Placental epithelial cell (primary cell): ENCODE measurements around the gene AGPAT4. TPM values are rescaled to one million over a fixed set of nuclear protein-coding genes. Genes with fewer than 3 reads are reported as not detected.

Experiments
- total RNA-seq: library from RNA; depleted of rRNA; stranded (reverse); fragments of >200 nt; gene quantifications from 2 replicates; pipeline ENCODE4 v1.2.3, GENCODE V29; 2012

The AGPAT4 gene
- total RNA-seq, result 1.6 and 2.0 TPM in 2 replicates

GRCh38 chr6:161273752-161274487 is at the start of gene AGPAT4:
Gene AGPAT4 (minus strand): TSS chr6:161274061. CDS start chr6:161232213, 41,848 bp downstream.

